GM19324 (cell line): ENCODE results near the gene SH3PXD2B.

Source experiments
- ATAC-seq: cut with Tn5 transposase; IDR thresholded peaks from one replicate; pipeline ENCODE4 v1.9.1; 2021; ENCODE audit warnings: mild to moderate bottlenecking, moderate library complexity; ENCODE audit not compliant: unreplicated experiment, low FRiP score

SH3PXD2B gene

DNA sequence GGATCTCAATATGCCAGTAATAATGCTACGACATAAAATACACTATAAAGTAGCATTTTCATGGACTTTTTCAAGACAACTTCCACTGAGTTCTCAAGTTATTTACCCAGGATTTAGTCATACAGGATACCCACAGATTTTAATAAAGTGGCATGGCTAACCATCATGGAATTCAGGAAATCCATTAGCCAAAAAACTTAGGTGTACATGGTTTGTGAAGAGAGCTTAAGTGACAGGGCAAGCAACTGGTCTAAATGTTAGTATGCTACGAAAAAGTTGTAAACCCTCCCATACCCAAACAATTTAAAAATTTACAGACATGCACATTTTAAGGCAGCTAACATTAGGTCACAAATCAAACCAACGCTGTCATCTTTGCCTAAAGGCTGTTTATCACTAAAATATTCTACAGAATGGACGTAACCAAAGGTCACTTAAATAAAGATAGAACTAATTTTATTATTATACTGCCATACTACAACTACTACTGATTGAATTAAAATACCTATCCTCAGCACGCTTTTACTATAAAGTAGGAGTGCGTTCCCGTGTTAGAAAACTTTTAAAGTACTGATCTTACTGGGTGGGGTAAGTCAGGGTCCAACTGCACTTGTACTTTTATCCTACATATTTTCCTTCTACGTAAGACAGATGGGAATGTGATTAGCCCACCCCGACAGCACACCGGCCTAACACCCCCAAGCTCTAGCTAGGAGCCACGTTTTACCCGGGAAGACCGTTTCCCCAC lies 171.9 kb downstream of the SH3PXD2B start:
- no peak for ATAC-seq

DNA sequence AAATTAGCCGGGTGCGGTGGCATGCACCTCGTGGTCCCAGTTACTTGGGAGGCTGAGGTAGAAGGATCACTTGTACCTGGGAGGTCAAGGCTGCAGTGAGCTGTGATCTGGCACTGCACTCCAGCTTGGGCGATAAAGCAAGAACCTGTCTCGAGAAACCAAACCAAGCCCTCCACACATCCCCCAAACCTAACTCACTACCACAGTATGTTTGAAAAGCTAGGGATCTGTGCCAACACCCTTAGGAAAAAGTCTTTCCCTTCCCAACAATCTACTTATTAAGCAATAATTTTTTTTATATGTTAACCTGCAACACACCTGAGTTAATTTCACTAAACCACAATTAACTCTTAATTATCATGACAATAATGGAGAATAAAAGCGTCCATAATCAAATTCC lies 173.0 kb downstream of the SH3PXD2B start:
- no peak for ATAC-seq

- no peak for ATAC-seq
Observed at GRCh38 chr5:172280929-172281328, 173.4 kb downstream of the SH3PXD2B start.

DNA sequence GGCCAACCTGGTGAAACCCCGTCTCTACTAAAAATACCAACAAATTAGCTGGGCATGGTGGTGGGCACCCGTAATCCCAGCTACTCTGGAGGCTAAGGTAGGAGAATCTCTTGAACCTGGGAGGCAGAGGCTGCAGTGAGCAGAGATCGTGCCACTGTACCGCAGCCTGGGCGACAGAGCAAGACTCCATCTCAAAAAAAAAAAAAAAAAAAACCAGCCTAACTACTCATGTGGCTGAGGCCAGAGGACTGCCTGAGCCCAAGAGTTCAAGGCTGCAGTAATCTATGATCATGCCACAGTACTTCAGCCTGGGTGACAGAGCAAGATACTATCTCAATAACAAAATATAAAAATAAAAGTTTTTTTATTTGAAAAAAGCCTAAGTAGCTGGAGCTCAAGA lies 174.0 kb downstream of the SH3PXD2B start:
- ATAC-seq, result no peak

DNA sequence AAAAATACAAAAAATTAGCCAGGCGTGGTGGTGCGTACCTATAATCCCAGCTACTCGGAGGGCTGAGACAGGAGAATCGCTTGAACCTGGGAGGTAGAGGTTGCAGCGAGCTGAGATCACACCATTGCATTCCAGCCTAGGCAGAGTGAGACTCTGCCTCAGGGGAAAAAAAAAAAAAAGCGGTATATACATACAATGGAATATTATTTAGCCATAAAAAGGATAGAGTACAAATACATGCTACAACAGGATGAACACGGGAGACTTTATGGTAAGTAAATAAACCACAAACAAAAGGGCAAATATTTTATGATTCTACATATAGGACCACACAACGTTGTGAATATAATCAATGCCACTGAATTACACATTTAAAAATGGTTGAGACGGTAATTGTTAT lies 176.0 kb downstream of the SH3PXD2B start:
- ATAC-seq, result no peak

DNA sequence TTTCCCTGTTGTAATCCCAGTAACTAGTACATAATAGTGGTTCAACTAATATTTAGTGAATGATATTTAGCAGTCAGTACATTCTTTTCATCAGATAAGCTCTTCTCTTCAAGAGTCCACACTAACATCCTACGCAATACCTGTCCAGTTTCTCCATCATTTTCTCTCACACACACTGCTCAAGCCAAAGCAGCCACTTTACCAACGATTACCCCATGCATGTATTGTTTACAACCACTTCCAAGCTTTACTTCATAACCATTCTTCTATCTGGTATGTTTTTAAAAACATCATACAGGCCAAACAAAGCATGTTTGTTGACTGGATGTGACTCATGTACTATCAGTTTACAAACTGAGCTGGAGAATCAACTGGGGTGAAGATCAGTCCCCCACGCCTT lies 178.1 kb downstream of the SH3PXD2B start:
- ATAC-seq, result no peak
